Neural progenitor cell (in vitro differentiated cells): ENCODE measurements around the gene FOXK2. TPM values are rescaled to one million over a fixed set of nuclear protein-coding genes. Genes with fewer than 3 reads are reported as not detected.

Source experiments
- DNase-seq: peaks from one replicate; pipeline ENCODE4 v3.0.0-alpha.2; 2016; ENCODE audit warnings: low spot score
- H2AFZ ChIP-seq: fragments of 200-600 bp; sonication (generic); replicated peaks from 2 replicates; pipeline ENCODE4 v1.6.1; 2016; ENCODE audit warnings: antibody characterized with exemption
- H3F3A ChIP-seq: fragments of 200-600 bp; sonication (generic); 2 replicates; pipeline ENCODE4 v1.6.1; 2016; ENCODE audit warnings: antibody characterized with exemption, low read depth
- H3K27ac ChIP-seq: fragments of 200-600 bp; sonication (generic); 2 replicates; pipeline ENCODE4 v1.5.1; 2016; ENCODE audit warnings: mild to moderate bottlenecking
- H3K27me3 ChIP-seq: fragments of 200-600 bp; sonication (generic); 2 replicates; pipeline ENCODE4 v1.6.1; 2016; ENCODE audit warnings: mild to moderate bottlenecking, moderate library complexity
- H3K36me3 ChIP-seq: fragments of 200-600 bp; sonication (generic); 2 replicates; pipeline ENCODE4 v1.5.1; 2016
- H3K4me1 ChIP-seq: fragments of 200-600 bp; sonication (generic); 2 replicates; pipeline ENCODE4 v1.6.1; 2016; ENCODE audit warnings: mixed run types
- H3K4me2 ChIP-seq: fragments of 200-600 bp; sonication (generic); 2 replicates; pipeline ENCODE4 v1.6.1; 2016
- H3K4me3 ChIP-seq: fragments of 200-600 bp; sonication (generic); 2 replicates; pipeline ENCODE4 v1.5.1; 2016
- H3K79me2 ChIP-seq: fragments of 200-600 bp; sonication (generic); 2 replicates; pipeline ENCODE4 v1.6.1; 2016; ENCODE audit warnings: low read depth
- H3K9ac ChIP-seq: fragments of 200-600 bp; sonication (generic); 2 replicates; pipeline ENCODE4 v1.6.1; 2016
- H3K9me3 ChIP-seq: fragments of 200-600 bp; sonication (generic); 2 replicates; pipeline ENCODE4 v1.5.1; 2016; ENCODE audit warnings: low read depth
- H4K20me1 ChIP-seq: fragments of 200-600 bp; sonication (generic); 2 replicates; pipeline ENCODE4 v1.6.1; 2016; ENCODE audit warnings: low read depth
- H3K27ac Mint-ChIP-seq: 3 replicates; pipeline ENCODE4 v1.8.0; 2021; ENCODE audit warnings: mixed read lengths
- H3K27me3 Mint-ChIP-seq: 2 replicates; pipeline ENCODE4 v1.8.0; 2022; ENCODE audit warnings: low read depth, mild to moderate bottlenecking, inconsistent platforms, moderate library complexity, mixed read lengths; ENCODE audit not compliant: insufficient read depth
- H3K36me3 Mint-ChIP-seq: 3 replicates; pipeline ENCODE4 v1.8.0; 2021; ENCODE audit warnings: mixed read lengths
- H3K4me1 Mint-ChIP-seq: 3 replicates; pipeline ENCODE4 v1.8.0; 2021; ENCODE audit warnings: mixed read lengths
- H3K4me3 Mint-ChIP-seq: 3 replicates; pipeline ENCODE4 v1.8.0; 2021; ENCODE audit warnings: mild to moderate bottlenecking, moderate library complexity, mixed read lengths
- H3K9me3 Mint-ChIP-seq: 3 replicates; pipeline ENCODE4 v1.8.0; 2020; ENCODE audit warnings: mixed read lengths
- CTCF ChIP-seq: fragments of 200-600 bp; sonication (generic); IDR thresholded peaks from 2 replicates; pipeline ENCODE4 v1.5.1; 2017; ENCODE audit warnings: antibody characterized with exemption, mild to moderate bottlenecking
- EZH2 ChIP-seq: fragments of 200-600 bp; sonication (generic); IDR thresholded peaks from 2 replicates; pipeline ENCODE4 v1.6.1; 2017; ENCODE audit warnings: antibody characterized with exemption, mild to moderate bottlenecking, moderate library complexity
- EZH2phosphoT487 ChIP-seq: fragments of 200-600 bp; sonication (generic); IDR thresholded peaks from 2 replicates; pipeline ENCODE4 v1.6.1; 2017; ENCODE audit warnings: antibody characterized with exemption
- total RNA-seq: library from RNA; depleted of rRNA; stranded (reverse); fragments of >200 nt; gene quantifications from 2 replicates; pipeline ENCODE4 v1.2.3, GENCODE V29; 2015; ENCODE audit warnings: low replicate concordance

The FOXK2 gene
- total RNA-seq, 1 donor from 2014 or later, result 28.1 TPM

DNA sequence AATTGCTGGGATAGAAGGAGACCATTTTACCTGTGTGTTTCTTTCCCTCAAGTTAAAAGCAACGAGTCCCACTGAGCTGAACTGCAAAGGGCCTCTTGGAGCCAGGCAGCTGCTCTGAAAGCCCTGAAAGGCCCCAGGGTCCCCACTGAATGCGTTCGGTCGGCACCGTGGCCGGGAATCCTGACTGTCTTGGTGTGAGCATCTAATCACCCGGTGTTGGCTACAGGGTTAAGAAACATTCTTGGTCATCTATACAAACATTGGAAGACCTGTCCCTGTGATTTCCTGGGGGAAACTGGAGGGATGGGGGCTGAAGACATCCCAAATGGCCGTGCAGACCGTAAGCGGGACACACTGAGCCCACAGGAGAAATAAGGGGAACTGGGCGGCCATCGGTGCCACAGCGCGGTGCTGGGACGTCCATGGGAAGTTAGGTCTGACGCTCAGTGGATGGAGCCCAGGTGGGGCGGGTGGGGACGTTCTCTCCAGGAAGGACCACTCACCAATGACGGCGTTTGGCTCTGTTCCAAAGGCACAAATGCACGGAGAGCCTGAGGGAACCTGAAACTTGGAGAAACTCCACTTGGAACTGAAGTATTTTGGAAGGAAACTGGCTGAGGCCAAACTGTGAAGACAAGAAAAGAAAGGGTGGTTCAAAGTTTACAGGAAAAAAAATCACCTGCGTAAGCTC is 96.6 kb downstream of the FOXK2 start:
- H3K9me3 ChIP-seq, result no peaks in the 10 kb centered on the region
- H3K4me1 Mint-ChIP-seq, result no peaks in the 10 kb centered on the region
- H3K27me3 ChIP-seq, result no peaks in the 10 kb centered on the region
- no peak overlapping the region for H3K4me3 ChIP-seq
- no peak for TF ChIP-seq EZH2
- H3K27ac Mint-ChIP-seq, result no peak overlapping the region
- no peak overlapping the region for H3K4me3 Mint-ChIP-seq
- peaks cover 39% of the 10 kb centered on the region for H3K36me3 Mint-ChIP-seq
- H2AFZ ChIP-seq, result no peak overlapping the region
- H3K4me1 ChIP-seq, result no peaks in the 10 kb centered on the region
- no peak overlapping the region for H3K4me2 ChIP-seq
- H3K27ac ChIP-seq, result no peak overlapping the region
- no peaks in the 10 kb centered on the region for H3K9me3 Mint-ChIP-seq
- H3K79me2 ChIP-seq, result no peaks in the 10 kb centered on the region
- H3K36me3 ChIP-seq, result no peaks in the 10 kb centered on the region
- H3F3A ChIP-seq, result no peaks in the 10 kb centered on the region
- peaks cover 3% of the 10 kb centered on the region for H4K20me1 ChIP-seq
- H3K9ac ChIP-seq, result no peak overlapping the region
- no peak for DNase-seq
- H3K27me3 Mint-ChIP-seq, result peaks cover 5% of the 10 kb centered on the region

- Histone ChIP-seq H3K27ac (no peak overlapping the region), H3K9ac (no peak overlapping the region), H3K27me3 (no peaks in the 10 kb centered on the region), H3K4me2 (no peak overlapping the region), H3K36me3 (no peaks in the 10 kb centered on the region), H3K4me3 (no peak overlapping the region), H3F3A (no peaks in the 10 kb centered on the region), H3K9me3 (no peaks in the 10 kb centered on the region), H4K20me1 (peaks cover 3% of the 10 kb centered on the region), H3K4me1 (no peaks in the 10 kb centered on the region), H3K79me2 (no peaks in the 10 kb centered on the region), H2AFZ (no peak overlapping the region)
- H3K27ac Mint-ChIP-seq, result no peak overlapping the region
- no peaks in the 10 kb centered on the region for H3K9me3 Mint-ChIP-seq
- TF ChIP-seq CTCF (no peak), EZH2phosphoT487 (no peak), EZH2 (no peak)
- peaks cover 38% of the 10 kb centered on the region for H3K36me3 Mint-ChIP-seq
- no peak overlapping the region for H3K4me3 Mint-ChIP-seq
- H3K27me3 Mint-ChIP-seq, result no peaks in the 10 kb centered on the region
- no peak for DNase-seq
- H3K4me1 Mint-ChIP-seq, result no peaks in the 10 kb centered on the region
These were observed 99.7 kb downstream of the FOXK2 start for GRCh38 chr17:82619211-82619610.

DNA sequence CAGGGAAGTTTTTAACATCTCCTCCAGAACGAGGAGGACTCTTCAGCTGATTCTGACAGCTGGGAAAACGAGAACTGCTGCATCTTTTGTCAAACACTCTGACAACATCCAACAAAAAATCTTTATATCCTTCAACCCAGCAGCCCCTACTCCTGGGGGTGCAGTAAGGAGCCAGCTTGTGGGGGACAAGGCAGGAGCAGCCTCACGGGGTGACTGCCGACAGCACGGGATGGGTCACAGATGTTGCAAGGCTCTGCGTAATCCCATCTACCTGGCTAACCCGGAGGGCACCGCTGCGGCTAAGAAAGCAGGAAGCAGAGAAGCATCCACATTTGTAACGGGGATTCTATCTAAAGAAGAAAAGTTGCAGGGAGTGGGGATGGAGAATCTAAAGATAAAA is 100.1 kb downstream of the FOXK2 start:
- H3K27me3 ChIP-seq, result no peaks in the 10 kb centered on the region
- TF ChIP-seq EZH2phosphoT487 (no peak), EZH2 (no peak), CTCF (no peak)
- no peaks in the 10 kb centered on the region for H3K9me3 ChIP-seq

DNA sequence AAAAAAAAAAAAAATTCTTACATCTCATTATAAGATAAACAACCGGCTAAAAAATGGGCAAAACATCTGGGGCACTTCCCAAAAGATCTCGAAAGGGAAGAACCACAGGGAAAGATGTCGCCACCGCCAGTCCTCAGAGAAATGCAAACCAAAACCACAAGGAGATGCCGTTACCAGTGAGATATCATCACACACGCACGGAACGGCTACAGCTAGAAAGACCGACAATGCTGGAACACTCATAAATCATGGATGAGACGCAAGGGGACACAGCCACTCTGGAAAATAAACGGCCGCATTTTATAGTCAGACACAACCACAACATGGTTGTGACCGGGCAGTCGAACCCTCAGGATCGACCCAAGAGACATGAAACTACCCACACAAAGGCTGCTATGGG is 104.2 kb downstream of the FOXK2 start:
- TF ChIP-seq CTCF, result no peak
- TF ChIP-seq EZH2, result no peak
- TF ChIP-seq EZH2phosphoT487, result no peak
- H3K4me3 ChIP-seq, result no peak overlapping the region
- H3K79me2 ChIP-seq, result no peaks in the 10 kb centered on the region
- no peak overlapping the region for H2AFZ ChIP-seq
- no peak overlapping the region for H3K9ac ChIP-seq
- no peak overlapping the region for H3K4me2 ChIP-seq
- peak overlapping the region; percentile 24 for H3K27ac Mint-ChIP-seq
- DNase-seq, result no peak
- H3K4me1 ChIP-seq, result no peaks in the 10 kb centered on the region
- peaks cover 39% of the 10 kb centered on the region for H3K36me3 Mint-ChIP-seq
- no peaks in the 10 kb centered on the region for H3K27me3 ChIP-seq
- H3K9me3 Mint-ChIP-seq, result no peaks in the 10 kb centered on the region
- H3K27ac ChIP-seq, result no peak overlapping the region
- no peak overlapping the region for H3K4me3 Mint-ChIP-seq
- no peaks in the 10 kb centered on the region for H3K27me3 Mint-ChIP-seq
- no peaks in the 10 kb centered on the region for H3F3A ChIP-seq
- no peaks in the 10 kb centered on the region for H3K4me1 Mint-ChIP-seq
- no peaks in the 10 kb centered on the region for H3K36me3 ChIP-seq
- H3K9me3 ChIP-seq, result no peaks in the 10 kb centered on the region
- H4K20me1 ChIP-seq, result peaks cover 12% of the 10 kb centered on the region

More for the DNA sequence above, 100.1 kb downstream of the FOXK2 start:
- Histone ChIP-seq H3K4me2 (no peak overlapping the region), H3K4me1 (no peaks in the 10 kb centered on the region), H4K20me1 (peaks cover 3% of the 10 kb centered on the region), H3K79me2 (no peaks in the 10 kb centered on the region), H3K27ac (no peak overlapping the region), H3K36me3 (no peaks in the 10 kb centered on the region), H2AFZ (no peak overlapping the region), H3K4me3 (no peak overlapping the region), H3K9ac (no peak overlapping the region), H3F3A (no peaks in the 10 kb centered on the region)
- H3K27me3 Mint-ChIP-seq, result no peaks in the 10 kb centered on the region
- peaks cover 36% of the 10 kb centered on the region for H3K36me3 Mint-ChIP-seq
- no peak overlapping the region for H3K4me3 Mint-ChIP-seq
- no peaks in the 10 kb centered on the region for H3K4me1 Mint-ChIP-seq
- H3K27ac Mint-ChIP-seq, result no peak overlapping the region
- H3K9me3 Mint-ChIP-seq, result no peaks in the 10 kb centered on the region
- DNase-seq, result no peak
